A549 (cell line): ENCODE measurements around the gene PDIA5.

Experiments
- EP300 ChIP-seq, 2 experiments: fragments of >200 bp; sonication (Bioruptor Twin); formaldehyde crosslinking; IDR thresholded peaks; 2 replicates in 1 of 2; 3 replicates in 1 of 2; pipeline ENCODE4 v1.6.1; 2016 to 2017
- ESRRA ChIP-seq: fragments of 150-350 bp; IDR thresholded peaks from 2 replicates; pipeline ENCODE4 v1.6.1; 2014; ENCODE audit warnings: mild to moderate bottlenecking, low read length, borderline replicate concordance
- MAFK ChIP-seq: fragments of 450-650 bp; IDR thresholded peaks from 2 replicates; pipeline ENCODE4 v1.6.1; 2014; ENCODE audit not compliant: partially characterized antibody
- MYC ChIP-seq: IDR thresholded peaks from 2 replicates; pipeline ENCODE4 v1.6.1; 2012; ENCODE audit warnings: mild to moderate bottlenecking, inconsistent platforms, low read length, improper control_type of control experiment, borderline replicate concordance
- POLR2A ChIP-seq: IDR thresholded peaks from 2 replicates; pipeline ENCODE4 v1.6.1; 2012; ENCODE audit warnings: mild to moderate bottlenecking, low read length
- POLR2AphosphoS2 ChIP-seq: conservative IDR thresholded peaks from 2 replicates; pipeline ENCODE4 v1.6.1; 2012; ENCODE audit warnings: low read length, improper control_type of control experiment, inconsistent platforms
- TF ChIP-seq, protein P1 (sequence below): fragments of >200 bp; sonication (Bioruptor Twin); formaldehyde crosslinking; IDR thresholded peaks from 3 replicates; pipeline ENCODE4 v1.5.1; 2016
- TF ChIP-seq, protein P2 (sequence below): fragments of 150-350 bp; IDR thresholded peaks from 2 replicates; pipeline ENCODE4 v1.6.1; 2014; ENCODE audit warnings: low read depth, mild to moderate bottlenecking, low read length

- TF ChIP-seq, protein P1, sequence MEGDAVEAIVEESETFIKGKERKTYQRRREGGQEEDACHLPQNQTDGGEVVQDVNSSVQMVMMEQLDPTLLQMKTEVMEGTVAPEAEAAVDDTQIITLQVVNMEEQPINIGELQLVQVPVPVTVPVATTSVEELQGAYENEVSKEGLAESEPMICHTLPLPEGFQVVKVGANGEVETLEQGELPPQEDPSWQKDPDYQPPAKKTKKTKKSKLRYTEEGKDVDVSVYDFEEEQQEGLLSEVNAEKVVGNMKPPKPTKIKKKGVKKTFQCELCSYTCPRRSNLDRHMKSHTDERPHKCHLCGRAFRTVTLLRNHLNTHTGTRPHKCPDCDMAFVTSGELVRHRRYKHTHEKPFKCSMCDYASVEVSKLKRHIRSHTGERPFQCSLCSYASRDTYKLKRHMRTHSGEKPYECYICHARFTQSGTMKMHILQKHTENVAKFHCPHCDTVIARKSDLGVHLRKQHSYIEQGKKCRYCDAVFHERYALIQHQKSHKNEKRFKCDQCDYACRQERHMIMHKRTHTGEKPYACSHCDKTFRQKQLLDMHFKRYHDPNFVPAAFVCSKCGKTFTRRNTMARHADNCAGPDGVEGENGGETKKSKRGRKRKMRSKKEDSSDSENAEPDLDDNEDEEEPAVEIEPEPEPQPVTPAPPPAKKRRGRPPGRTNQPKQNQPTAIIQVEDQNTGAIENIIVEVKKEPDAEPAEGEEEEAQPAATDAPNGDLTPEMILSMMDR, result no peak
- no peak for TF ChIP-seq POLR2A
- no peak for TF ChIP-seq MAFK
- TF ChIP-seq EP300 (IDR thresholded peaks at IDR 0.05), result no peak
- TF ChIP-seq, protein P2, sequence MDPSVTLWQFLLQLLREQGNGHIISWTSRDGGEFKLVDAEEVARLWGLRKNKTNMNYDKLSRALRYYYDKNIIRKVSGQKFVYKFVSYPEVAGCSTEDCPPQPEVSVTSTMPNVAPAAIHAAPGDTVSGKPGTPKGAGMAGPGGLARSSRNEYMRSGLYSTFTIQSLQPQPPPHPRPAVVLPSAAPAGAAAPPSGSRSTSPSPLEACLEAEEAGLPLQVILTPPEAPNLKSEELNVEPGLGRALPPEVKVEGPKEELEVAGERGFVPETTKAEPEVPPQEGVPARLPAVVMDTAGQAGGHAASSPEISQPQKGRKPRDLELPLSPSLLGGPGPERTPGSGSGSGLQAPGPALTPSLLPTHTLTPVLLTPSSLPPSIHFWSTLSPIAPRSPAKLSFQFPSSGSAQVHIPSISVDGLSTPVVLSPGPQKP, result no peak
- no peak for TF ChIP-seq ESRRA
- TF ChIP-seq MYC, result no peak
- no peak for TF ChIP-seq POLR2AphosphoS2
Observed at GRCh38 chr3:123037015-123037375, 29.8 kb upstream of the PDIA5 start.
